Ishikawa (cell line): Measurements from ENCODE around the gene ABHD18.

Source experiments
- CEBPB ChIP-seq: IDR thresholded peaks from 2 replicates; pipeline ENCODE4 v1.6.1; 2012
- CREB1 ChIP-seq: IDR thresholded peaks from 2 replicates; pipeline ENCODE4 v1.6.1; 2012; ENCODE audit warnings: low read depth
- EGR1 ChIP-seq: IDR thresholded peaks from 2 replicates; pipeline ENCODE4 v1.6.1; 2012
- EP300 ChIP-seq: IDR thresholded peaks from 2 replicates; pipeline ENCODE4 v1.6.1; 2012; ENCODE audit warnings: borderline replicate concordance
- FOXM1 ChIP-seq: IDR thresholded peaks from 2 replicates; pipeline ENCODE4 v1.6.1; 2012; ENCODE audit warnings: low read depth, borderline replicate concordance
- MAX ChIP-seq: IDR thresholded peaks from 2 replicates; pipeline ENCODE4 v1.6.1; 2012
- NFIC ChIP-seq: IDR thresholded peaks from 2 replicates; pipeline ENCODE4 v1.6.1; 2012
- RAD21 ChIP-seq: IDR thresholded peaks from 2 replicates; pipeline ENCODE4 v1.6.1; 2012; ENCODE audit warnings: low read depth
- TAF1 ChIP-seq: IDR thresholded peaks from 2 replicates; pipeline ENCODE4 v1.6.1; 2012; ENCODE audit warnings: low read depth, mild to moderate bottlenecking
- TCF12 ChIP-seq: IDR thresholded peaks from 2 replicates; pipeline ENCODE4 v1.6.1; 2012; ENCODE audit warnings: low read depth
- TEAD4 ChIP-seq: IDR thresholded peaks from 2 replicates; pipeline ENCODE4 v1.6.1; 2012
- USF1 ChIP-seq: IDR thresholded peaks from 2 replicates; pipeline ENCODE4 v1.6.1; 2012
- YY1 ChIP-seq: IDR thresholded peaks from 2 replicates; pipeline ENCODE4 v1.6.1; 2012; ENCODE audit warnings: low read depth
- ZBTB7A ChIP-seq: IDR thresholded peaks from 2 replicates; pipeline ENCODE4 v1.6.1; 2012; ENCODE audit warnings: low read depth
- TF ChIP-seq, protein P1 (sequence below): IDR thresholded peaks from 2 replicates; pipeline ENCODE4 v1.6.1; 2012; ENCODE audit warnings: low read depth, mild to moderate bottlenecking

Gene ABHD18

GRCh38 chr4:127920521-127920920, 44.7 kb upstream of the ABHD18 start:
- TF ChIP-seq MAX (no peak), RAD21 (no peak), TCF12 (no peak), ZBTB7A (no peak), NFIC (no peak), FOXM1 (no peak), CREB1 (no peak), TAF1 (no peak), USF1 (no peak), EP300 (no peak), YY1 (no peak), CEBPB (no peak)
- TF ChIP-seq, protein P1, sequence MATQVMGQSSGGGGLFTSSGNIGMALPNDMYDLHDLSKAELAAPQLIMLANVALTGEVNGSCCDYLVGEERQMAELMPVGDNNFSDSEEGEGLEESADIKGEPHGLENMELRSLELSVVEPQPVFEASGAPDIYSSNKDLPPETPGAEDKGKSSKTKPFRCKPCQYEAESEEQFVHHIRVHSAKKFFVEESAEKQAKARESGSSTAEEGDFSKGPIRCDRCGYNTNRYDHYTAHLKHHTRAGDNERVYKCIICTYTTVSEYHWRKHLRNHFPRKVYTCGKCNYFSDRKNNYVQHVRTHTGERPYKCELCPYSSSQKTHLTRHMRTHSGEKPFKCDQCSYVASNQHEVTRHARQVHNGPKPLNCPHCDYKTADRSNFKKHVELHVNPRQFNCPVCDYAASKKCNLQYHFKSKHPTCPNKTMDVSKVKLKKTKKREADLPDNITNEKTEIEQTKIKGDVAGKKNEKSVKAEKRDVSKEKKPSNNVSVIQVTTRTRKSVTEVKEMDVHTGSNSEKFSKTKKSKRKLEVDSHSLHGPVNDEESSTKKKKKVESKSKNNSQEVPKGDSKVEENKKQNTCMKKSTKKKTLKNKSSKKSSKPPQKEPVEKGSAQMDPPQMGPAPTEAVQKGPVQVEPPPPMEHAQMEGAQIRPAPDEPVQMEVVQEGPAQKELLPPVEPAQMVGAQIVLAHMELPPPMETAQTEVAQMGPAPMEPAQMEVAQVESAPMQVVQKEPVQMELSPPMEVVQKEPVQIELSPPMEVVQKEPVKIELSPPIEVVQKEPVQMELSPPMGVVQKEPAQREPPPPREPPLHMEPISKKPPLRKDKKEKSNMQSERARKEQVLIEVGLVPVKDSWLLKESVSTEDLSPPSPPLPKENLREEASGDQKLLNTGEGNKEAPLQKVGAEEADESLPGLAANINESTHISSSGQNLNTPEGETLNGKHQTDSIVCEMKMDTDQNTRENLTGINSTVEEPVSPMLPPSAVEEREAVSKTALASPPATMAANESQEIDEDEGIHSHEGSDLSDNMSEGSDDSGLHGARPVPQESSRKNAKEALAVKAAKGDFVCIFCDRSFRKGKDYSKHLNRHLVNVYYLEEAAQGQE = no peak

- TF ChIP-seq FOXM1 = no peak
- no peak for TF ChIP-seq CREB1
- no peak for TF ChIP-seq USF1
- TF ChIP-seq TCF12 = no peak
- no peak for TF ChIP-seq ZBTB7A
- TF ChIP-seq EGR1 = no peak
- no peak for TF ChIP-seq CEBPB
- TF ChIP-seq, protein P1 = no peak
- TF ChIP-seq NFIC = no peak
- no peak for TF ChIP-seq TAF1
These were observed 43.0 kb upstream of the ABHD18 start for GRCh38 chr4:127922226-127922625.

DNA sequence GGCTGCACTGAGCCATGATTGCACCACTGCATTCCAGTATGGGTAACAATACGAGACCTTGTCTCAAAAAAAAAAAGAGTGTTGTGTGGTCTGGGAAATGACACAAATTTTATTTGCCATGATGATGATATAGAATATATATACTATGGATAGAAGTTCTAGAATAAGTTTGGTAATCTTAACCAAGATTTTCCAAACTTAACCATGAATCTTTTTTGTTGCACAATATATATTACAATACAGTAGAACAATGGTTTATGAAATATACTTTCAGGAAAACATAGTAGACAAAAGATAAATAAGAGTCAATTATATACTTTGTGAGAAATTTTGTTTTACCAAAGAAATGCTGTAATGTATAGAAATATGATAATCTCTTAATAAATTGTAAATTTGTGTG, 35.0 kb upstream of the ABHD18 start:
- TF ChIP-seq USF1 = no peak
- no peak for TF ChIP-seq YY1
- TF ChIP-seq CREB1 = no peak
- TF ChIP-seq TAF1 = no peak
- TF ChIP-seq, protein P1 = no peak
- no peak for TF ChIP-seq FOXM1
- TF ChIP-seq TEAD4 = no peak
- no peak for TF ChIP-seq ZBTB7A
- no peak for TF ChIP-seq MAX
- TF ChIP-seq RAD21 = no peak
- no peak for TF ChIP-seq CEBPB
- TF ChIP-seq NFIC = no peak
- no peak for TF ChIP-seq EGR1
- no peak for TF ChIP-seq EP300
- TF ChIP-seq TCF12 = no peak

DNA sequence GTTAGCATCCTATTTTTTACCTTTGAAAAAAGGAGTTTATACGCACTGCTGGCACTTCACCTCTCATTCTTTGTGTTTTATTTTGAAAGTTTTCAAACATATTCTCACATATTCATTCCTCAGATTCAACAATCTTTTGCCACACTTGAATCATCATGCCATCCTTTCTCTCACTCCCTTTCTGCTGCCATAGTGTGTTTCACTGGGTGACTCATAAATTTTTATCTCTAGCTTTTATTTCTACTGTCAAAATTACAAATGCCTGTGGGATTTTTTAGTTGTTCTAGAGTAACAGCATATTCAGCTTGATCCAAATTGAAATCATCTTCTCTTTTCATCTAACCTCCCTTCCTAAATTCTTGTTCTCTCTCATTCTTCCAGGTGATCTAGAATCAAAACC, 28.2 kb upstream of the ABHD18 start:
- no peak for TF ChIP-seq TAF1
- TF ChIP-seq CEBPB = no peak
- no peak for TF ChIP-seq EGR1
- TF ChIP-seq ZBTB7A = no peak
- TF ChIP-seq EP300 = no peak
- TF ChIP-seq RAD21 = no peak
- no peak for TF ChIP-seq MAX
- no peak for TF ChIP-seq TCF12
